ENCODE results near the gene STPG3.
"Not testable (repeated sequence)": the region's sequence is repeated elsewhere in the genome, so short reads cannot be mapped to it uniquely, and the experiment has no call there.

The STPG3 gene

DNA sequence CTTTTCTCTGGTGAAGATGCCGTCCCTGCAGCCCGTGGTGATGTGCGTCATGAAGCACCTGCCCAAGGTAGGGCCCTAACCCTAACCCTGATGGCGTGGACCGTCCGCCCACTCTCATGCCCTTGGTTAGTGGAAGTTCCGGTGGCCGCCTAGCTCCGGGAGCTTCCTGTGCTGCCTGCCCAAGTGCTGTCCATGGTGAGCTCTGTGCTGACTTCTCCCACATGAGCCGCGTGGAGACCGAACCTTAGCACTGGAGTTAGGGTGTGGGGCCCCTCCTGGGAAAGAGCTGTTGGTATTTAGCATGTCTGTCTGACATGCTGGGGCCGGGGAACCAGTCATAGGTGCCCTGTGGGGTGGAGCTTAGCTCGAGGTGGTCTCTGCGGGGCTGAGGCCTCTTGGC lies 5.3 kb downstream of the STPG3 start:
- no peak for DNase-seq (ENCODE audit: low read depth)
- H3K4me3 ChIP-seq (ENCODE audit: low read depth, low read length): peak overlapping the region; percentile 95

GRCh38 chr9:137256856-137257255 lies 5.8 kb downstream of the STPG3 start:
- DNase-seq (ENCODE audit: low read depth): no peak
- no peak overlapping the region for H3K4me3 ChIP-seq (ENCODE audit: low read depth, low read length)

- not testable (repeated sequence) for DNase-seq (ENCODE audit: low read depth)
Observed at GRCh38 chr9:137262173-137262908, 11.3 kb downstream of the STPG3 start.

DNA sequence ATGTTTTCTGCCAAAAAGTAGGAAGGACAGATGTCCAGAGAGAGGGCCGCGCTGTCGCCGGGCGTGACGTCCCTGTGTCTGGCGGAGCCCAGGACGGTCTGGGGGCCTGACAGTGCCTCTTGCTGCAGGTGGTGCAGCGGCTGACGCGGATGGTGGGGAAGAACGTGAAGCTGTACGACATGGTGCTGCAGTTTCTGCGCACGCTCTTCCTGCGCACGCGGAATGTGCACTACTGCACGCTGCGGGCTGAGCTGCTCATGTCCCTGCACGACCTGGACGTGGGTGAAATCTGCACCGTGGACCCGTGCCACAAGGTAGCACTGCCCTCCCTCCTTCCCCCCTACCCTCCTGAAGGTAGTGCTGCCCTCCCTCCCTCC lies 11.8 kb downstream of the STPG3 start:
- no peak for DNase-seq (ENCODE audit: low read depth)
- H3K4me3 ChIP-seq (ENCODE audit: low read depth, low read length): no peak overlapping the region

More at GRCh38 chr9:137262173-137262908, 11.3 kb downstream of the STPG3 start:
- H3K4me3 ChIP-seq (ENCODE audit: low read depth, low read length): not testable (repeated sequence)

DNA sequence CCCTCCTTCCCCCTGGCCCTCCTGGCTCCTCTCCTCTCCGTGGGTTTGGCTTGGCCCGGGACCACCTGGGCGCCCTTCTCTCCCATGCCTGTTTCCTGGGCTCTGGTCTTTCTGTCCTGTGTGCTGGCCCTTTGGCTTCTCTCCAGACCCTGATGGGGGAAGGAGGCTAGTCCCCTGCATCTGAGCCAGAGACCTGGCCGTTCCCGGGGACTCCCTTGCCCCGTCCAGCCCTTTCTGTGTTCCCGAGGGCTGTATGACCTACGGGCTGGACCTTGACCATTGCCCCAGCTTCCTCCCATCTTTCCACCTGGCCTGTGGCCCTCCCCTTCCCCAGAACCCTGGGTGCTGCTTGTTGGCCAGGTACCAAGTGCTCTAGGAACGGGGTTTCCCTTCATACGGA lies 12.4 kb downstream of the STPG3 start:
- DNase-seq (ENCODE audit: low read depth): no peak
- H3K4me3 ChIP-seq (ENCODE audit: low read depth, low read length): no peak overlapping the region

DNA sequence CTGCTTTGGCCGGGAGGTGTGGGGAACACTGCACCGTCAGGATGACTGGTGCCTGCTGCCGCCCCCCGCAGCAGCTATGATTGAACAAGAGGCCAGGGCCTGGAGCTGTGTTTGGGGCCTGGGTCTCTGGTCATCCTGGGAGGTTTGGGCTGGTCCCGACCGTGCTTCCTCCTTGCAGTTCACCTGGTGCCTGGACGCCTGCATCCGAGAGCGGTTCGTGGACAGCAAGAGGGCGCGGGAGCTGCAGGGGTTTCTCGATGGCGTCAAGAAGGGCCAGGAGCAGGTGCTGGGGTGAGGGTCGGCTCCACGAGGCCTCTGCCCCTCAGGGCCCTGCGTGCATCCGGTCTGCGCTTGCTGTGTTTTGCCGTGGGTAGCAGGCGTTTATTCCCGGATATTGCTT lies 13.0 kb downstream of the STPG3 start:
- no peak overlapping the region for H3K4me3 ChIP-seq (ENCODE audit: low read depth, low read length)
- DNase-seq (ENCODE audit: low read depth): no peak

- DNase-seq (ENCODE audit: low read depth): no peak
- no peak overlapping the region for H3K4me3 ChIP-seq (ENCODE audit: low read depth, low read length)
Observed at GRCh38 chr9:137265496-137266161, 14.5 kb downstream of the STPG3 start.

GRCh38 chr9:137266162-137266527 lies 15.1 kb downstream of the STPG3 start:
- DNase-seq (ENCODE audit: low read depth): no peak
- H3K4me3 ChIP-seq (ENCODE audit: low read depth, low read length): no peak overlapping the region

DNA sequence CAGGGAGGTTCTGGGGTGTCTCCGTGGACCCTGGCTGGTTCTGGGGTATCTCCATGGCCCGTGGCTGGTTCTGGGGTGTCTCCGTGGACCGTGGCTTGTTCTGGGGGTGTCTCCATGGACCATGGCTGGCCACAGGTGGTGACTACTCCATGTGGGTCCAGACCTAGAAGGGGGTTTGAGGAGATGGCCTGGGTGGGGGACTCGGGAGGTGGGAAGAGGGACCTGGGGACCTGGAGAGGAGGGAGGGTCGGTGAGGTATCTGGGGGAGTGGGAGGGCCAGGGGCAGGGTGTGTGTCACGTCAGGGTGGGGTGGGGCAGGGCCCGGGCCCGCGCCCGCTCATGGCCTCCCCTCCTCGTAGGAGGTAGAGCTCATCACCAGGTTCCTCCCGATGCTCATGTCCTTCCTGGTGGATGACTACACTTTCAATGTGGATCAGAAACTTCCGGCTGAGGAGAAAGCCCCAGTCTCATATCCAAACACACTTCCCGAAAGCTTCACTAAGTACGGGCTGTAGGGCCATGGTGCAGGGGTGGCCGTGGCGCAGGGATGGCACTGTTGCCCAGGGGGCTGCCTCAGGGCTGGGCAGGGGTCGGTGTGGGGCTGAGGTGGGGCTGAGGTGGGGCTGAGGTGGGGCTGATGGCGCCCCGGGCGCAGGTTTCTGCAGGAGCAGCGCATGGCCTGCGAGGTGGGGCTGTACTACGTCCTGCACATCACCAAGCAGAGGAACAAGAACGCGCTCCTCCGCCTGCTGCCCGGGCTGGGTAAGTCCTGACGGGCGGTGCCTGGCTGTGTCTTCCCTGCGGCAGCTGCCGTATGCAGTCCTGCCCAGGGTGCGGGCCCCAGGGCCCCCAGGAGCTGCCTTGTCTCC lies 15.7 kb downstream of the STPG3 start:
- H3K4me3 ChIP-seq (ENCODE audit: low read depth, low read length): no peak overlapping the region

DNA sequence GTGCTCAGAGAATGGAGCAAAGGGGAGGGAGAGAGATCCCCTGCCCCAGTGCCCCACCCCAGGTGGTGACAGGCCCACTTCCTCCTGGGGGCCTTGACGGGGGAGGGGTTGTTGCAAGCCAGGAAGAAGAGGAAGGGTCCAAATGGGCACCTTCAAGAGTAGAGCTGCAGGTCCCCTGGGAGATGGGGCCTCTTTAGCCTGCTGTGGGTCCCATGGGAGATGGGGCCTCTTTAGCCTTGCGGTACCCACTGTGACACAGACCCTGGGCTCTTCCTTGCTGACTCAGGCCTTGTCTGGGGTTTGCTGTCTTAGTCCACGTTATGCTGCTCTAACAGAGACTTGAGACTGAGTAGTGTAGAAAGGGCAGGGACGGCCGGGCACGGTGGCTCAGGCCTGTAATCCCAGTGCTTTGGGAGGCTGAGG lies 16.9 kb downstream of the STPG3 start:
- no peak for DNase-seq (ENCODE audit: low read depth)
- no peak overlapping the region for H3K4me3 ChIP-seq (ENCODE audit: low read depth, low read length)

More for the DNA sequence above, 15.7 kb downstream of the STPG3 start:
- no peak for DNase-seq (ENCODE audit: low read depth)

DNA sequence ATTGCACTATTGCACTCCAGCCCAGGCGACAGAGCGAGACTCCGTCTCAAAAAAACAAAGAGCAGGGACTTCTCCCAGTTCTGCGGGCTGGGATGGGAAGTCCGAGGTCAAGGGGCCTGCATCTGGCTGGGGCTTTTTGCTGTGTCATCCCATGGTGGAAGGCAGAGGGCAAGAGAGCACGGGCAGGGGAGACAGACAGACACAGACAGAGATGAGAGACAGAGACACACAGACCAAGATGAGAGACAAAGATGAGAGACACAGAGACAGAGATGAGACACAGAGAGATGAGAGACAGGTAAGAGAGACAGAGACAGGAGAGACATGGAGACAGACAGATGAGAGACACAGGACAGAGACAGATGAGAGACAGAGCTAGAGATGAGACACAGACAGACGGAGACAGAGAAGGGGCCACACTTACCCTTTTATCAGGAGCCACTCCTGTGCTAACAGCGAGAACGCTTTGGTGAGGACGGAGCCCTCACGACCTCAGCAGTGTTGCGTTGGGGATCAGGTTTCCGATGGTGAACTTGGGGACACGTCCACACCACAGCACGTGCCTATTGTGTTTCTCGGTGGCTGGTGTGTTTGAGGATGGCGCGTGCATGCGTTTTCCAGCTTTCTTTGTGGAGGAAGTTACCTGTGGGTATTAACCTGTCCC lies 17.6 kb downstream of the STPG3 start:
- no peak for DNase-seq (ENCODE audit: low read depth)
- no peak overlapping the region for H3K4me3 ChIP-seq (ENCODE audit: low read depth, low read length)

DNA sequence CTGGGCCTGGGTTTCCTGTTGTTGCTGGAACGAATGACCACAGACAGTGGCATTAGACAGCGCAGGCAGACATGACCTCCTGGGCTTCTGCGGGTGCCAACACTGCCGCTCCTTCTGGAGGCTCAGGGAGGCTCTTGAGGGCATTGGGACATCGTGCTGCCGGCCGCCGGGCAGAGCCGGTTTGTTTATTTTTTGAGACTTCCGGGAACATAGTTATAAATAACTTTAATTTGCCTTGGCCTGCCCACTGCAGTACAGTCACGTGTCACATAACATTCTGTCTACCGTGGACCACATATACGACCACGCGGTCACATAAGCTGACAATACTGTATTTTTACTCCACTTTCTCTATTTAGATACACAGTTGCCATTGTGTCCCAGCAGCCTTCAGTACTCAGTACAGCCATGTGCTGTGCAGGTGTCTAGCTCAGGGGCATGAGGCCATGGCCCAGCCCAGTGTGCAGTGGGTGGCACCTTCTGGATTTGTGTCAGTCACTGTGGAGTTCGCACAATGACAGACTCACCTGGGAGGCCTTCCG lies 18.2 kb downstream of the STPG3 start:
- no peak overlapping the region for H3K4me3 ChIP-seq (ENCODE audit: low read depth, low read length)
- DNase-seq (ENCODE audit: low read depth): no peak

DNA sequence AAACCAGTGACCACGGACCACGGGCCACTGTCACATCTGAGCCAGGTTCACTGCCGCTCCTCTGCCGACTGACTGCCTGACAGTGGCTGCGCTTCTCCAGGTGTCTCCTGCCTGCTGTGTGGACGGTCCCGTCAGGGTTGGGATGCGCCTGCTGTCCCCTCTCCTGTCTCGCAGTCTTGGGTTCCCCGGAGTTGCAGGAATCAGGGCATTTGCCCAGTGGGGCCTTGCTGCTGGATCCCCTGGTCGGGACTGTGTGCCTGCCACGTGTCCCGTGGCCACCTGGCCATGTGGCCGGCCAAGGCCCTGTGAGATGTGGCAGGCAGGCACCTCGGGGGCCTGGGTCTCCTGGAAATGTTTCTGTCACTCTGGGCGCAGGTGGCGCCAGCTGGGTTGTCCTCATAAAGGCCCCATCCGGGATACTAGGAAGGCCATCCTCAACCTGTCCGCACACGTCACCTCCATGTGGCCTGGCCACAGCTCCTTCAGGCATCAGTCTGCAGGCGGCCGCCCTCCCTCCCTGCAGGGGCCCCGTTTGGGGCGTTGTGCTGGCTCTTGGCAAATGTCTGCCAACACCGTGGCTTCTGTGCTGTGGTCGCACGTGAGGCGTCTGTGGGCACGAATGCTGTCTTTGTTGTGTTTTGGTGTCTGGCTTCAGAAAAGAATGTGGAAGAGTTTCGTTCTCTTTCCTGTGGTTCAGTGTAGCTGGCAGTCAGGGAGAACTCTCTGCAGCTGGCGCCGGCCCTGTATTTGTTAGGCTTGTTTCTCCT lies 20.0 kb downstream of the STPG3 start:
- no peak overlapping the region for H3K4me3 ChIP-seq (ENCODE audit: low read depth, low read length)
- no peak for DNase-seq (ENCODE audit: low read depth)

GRCh38 chr9:137271696-137272076 lies 20.6 kb downstream of the STPG3 start:
- DNase-seq (ENCODE audit: low read depth): no peak
- H3K4me3 ChIP-seq (ENCODE audit: low read depth, low read length): no peak overlapping the region

- no peak for DNase-seq (ENCODE audit: low read depth)
- H3K4me3 ChIP-seq (ENCODE audit: low read depth, low read length): no peak overlapping the region
Observed at GRCh38 chr9:137272241-137273094, 21.4 kb downstream of the STPG3 start.

GRCh38 chr9:137273095-137273490 lies 22.0 kb downstream of the STPG3 start:
- no peak overlapping the region for H3K4me3 ChIP-seq (ENCODE audit: low read depth, low read length)
- no peak for DNase-seq (ENCODE audit: low read depth)

DNA sequence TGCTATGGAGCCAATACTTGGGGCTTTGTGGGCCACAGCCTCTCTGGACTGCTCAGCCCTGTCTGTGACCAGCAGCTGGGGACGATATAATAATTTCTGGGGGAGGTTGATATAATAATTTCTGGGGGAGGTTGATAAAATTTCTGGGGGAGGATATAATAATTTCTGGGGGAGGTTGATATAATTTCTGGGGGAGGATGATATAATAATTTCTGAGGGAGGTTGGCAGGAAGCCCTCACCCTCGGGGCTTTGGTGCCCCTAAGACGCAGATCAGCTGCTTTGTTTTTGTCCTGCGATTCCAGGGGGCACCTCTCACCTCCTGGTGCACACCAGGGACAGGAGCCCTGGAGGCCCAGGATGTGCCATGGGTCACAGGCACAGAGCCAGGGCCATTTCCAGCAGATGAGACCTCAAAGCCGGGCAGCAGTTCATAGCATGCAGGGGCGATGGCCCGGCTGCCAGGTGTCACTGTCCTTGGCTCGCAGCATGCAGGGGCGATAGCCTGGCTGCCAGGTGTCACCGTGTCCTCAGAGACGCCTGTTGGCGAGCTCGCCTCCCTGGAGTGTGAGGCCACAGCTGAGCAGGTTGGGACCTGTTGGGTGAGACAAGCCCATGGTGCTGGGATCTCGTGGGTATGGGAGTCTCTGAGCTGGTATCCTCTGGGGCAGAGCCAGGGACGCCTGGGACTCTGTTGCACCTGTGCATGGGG lies 22.7 kb downstream of the STPG3 start:
- no peak for DNase-seq (ENCODE audit: low read depth)
- no peak overlapping the region for H3K4me3 ChIP-seq (ENCODE audit: low read depth, low read length)
